K562 (cell line): ENCODE results near the gene HGFAC. TPM values are rescaled to one million over a fixed set of nuclear protein-coding genes. Genes with fewer than 3 reads are reported as not detected.

Experiments
- ATAC-seq: fragments of 200-7000 bp; cut with Tn5 transposase; 3 replicates; pipeline ENCODE4 v1.9.1; 2020; ENCODE audit warnings: moderate library complexity
- BruUV-seq: library from RNA; stranded (reverse); fragments of 400-500 nt; replicated peaks from 2 replicates; lab custom pipeline; 2021; lab: Mats Ljungman, UMichigan
- CTCF ChIA-PET: fragments of 300-600 bp; formaldehyde crosslinking; extraction: SDS; loops from one replicate; lab custom pipeline; 2021; ENCODE audit warnings: low intra/inter-chr PET ratio; lab: Yijun Ruan, JAX
- POLR2A ChIA-PET: fragments of 300-600, 350-650 bp; sonication (Branson Sonifier 250); formaldehyde crosslinking; extraction: SDS; loops from one replicate; lab custom pipeline; 2021; ENCODE audit warnings: antibody characterized with exemption, inconsistent platforms; lab: Yijun Ruan, JAX
- DNase-seq, 4 experiments: peaks; one replicate each; pipeline versions ENCODE4 v3.0.0 to v3.0.0-alpha.2; 2011 to 2018; ENCODE audit warnings: low spot score in 3 of 4, mixed read lengths in 3 of 4; ENCODE audit errors: extremely low read depth in 1 of 4
- FAIRE-seq: peaks from 2 replicates; lab custom pipeline; 2011; peaks lifted over from hg19 to GRCh38; lab: Jason Lieb, UNC
- H2AFZ ChIP-seq: 2 replicates; pipeline ENCODE4 v1.6.0; 2011; ENCODE audit warnings: low read depth, low read length, control low read depth, inconsistent platforms
- H3K27ac ChIP-seq: fragments of 200-600 bp; 3 replicates; pipeline ENCODE4 v1.8.0; 2011; ENCODE audit warnings: low read depth, mild to moderate bottlenecking, control low read depth, inconsistent platforms, low read length, moderate library complexity, mixed read lengths; ENCODE audit errors: extremely low read depth
- H3K27me3 ChIP-seq, 2 experiments: fragments of 300-600 bp in 1 of 2; 2 replicates in 1 of 2; 3 replicates in 1 of 2; pipeline versions ENCODE4 v1.6.0 to v1.8.0; 2011; ENCODE audit warnings: inconsistent platforms in 2 of 2, low read length in 2 of 2, mild to moderate bottlenecking in 1 of 2, mixed read lengths in 1 of 2, moderate library complexity in 1 of 2; ENCODE audit not compliant: control insufficient read depth in 2 of 2, insufficient read depth in 2 of 2
- H3K36me3 ChIP-seq: fragments of 300-600 bp; 3 replicates; pipeline ENCODE4 v1.8.0; 2011; ENCODE audit warnings: mild to moderate bottlenecking, low read length, inconsistent platforms; ENCODE audit not compliant: control insufficient read depth, insufficient read depth
- H3K4me1 ChIP-seq, 2 experiments: fragments of 200-600 bp in 1 of 2; replicated peaks in 1 of 2; 2 replicates in 1 of 2; 3 replicates in 1 of 2; pipeline versions ENCODE4 v1.5.1 to v1.8.0; 2011; ENCODE audit warnings: inconsistent platforms in 2 of 2, low read length in 2 of 2, mild to moderate bottlenecking in 1 of 2, mixed read lengths in 1 of 2, moderate library complexity in 1 of 2; ENCODE audit not compliant: control insufficient read depth in 2 of 2, insufficient read depth in 2 of 2
- H3K4me2 ChIP-seq: 2 replicates; pipeline ENCODE4 v1.6.1; 2011; ENCODE audit warnings: low read length, control low read depth, inconsistent platforms, mixed read lengths; ENCODE audit not compliant: insufficient read depth
- H3K4me3 ChIP-seq: fragments of 200-600 bp; sonication (generic), shearing (Covaris generic); 2 replicates; pipeline ENCODE4 v1.5.1; 2016; ENCODE audit warnings: control low read depth, inconsistent platforms
- H3K79me2 ChIP-seq: fragments of 200-600 bp; 3 replicates; pipeline ENCODE4 v1.8.0; 2011; ENCODE audit warnings: low read length, inconsistent platforms; ENCODE audit not compliant: control insufficient read depth, insufficient read depth
- H3K9ac ChIP-seq, 2 experiments: 2 replicates each; pipeline versions ENCODE4 v1.6.0 to v1.6.1; 2011; ENCODE audit warnings: low read depth in 2 of 2, low read length in 2 of 2, control low read depth in 1 of 2, inconsistent platforms in 1 of 2, mild to moderate bottlenecking in 1 of 2, mixed read lengths in 1 of 2; ENCODE audit not compliant: insufficient read depth in 1 of 2
- H3K9me1 ChIP-seq: one replicate; pipeline ENCODE4 v1.6.0; 2011; ENCODE audit warnings: inconsistent platforms, mild to moderate bottlenecking, low read length, moderate library complexity; ENCODE audit not compliant: control insufficient read depth, insufficient read depth
- H3K9me3 ChIP-seq: replicated peaks from 2 replicates; pipeline ENCODE4 v1.5.1; 2011; ENCODE audit warnings: low read depth, low read length, inconsistent platforms; ENCODE audit not compliant: control insufficient read depth, insufficient read depth
- H4K20me1 ChIP-seq: replicated peaks from 2 replicates; pipeline ENCODE4 v1.6.1; 2011; ENCODE audit warnings: low read length, inconsistent platforms, mixed read lengths; ENCODE audit not compliant: control insufficient read depth, insufficient read depth
- LARP7 ChIP-seq: fragments of 450-650 bp; IDR thresholded peaks from 2 replicates; pipeline ENCODE4 v1.6.1; 2016
- NFE2 ChIP-seq: IDR thresholded peaks from 2 replicates; pipeline ENCODE4 v1.6.1; 2014; ENCODE audit warnings: antibody characterized with exemption, low read depth
- PHB ChIP-seq: fragments of 250-450 bp; sonication (Bioruptor Pico); IDR thresholded peaks from 2 replicates; pipeline ENCODE4 v1.5.0; 2021
- PHB2 ChIP-seq: fragments of 450-650 bp; IDR thresholded peaks from 2 replicates; pipeline ENCODE4 v1.6.1; 2017; ENCODE audit warnings: low read depth
- SRF ChIP-seq, 2 experiments: fragments of 250-450, 450-650 bp in 1 of 2; sonication (Bioruptor Pico) in 1 of 2; sonication (generic) in 1 of 2; formaldehyde crosslinking; IDR thresholded peaks; 2 replicates each; pipeline versions ENCODE4 v1.5.0 to v1.5.1; 2020 to 2022; ENCODE audit warnings: mild to moderate bottlenecking in 1 of 2, missing genetic modification reagents in 1 of 2
- WGBS: fragments of 100-300 bp; shearing (Covaris generic); methylation state at CpG from one replicate; pipeline ENCODE4 v1.1.6; 2016; ENCODE audit warnings: low coverage, mixed read lengths; ENCODE audit not compliant: insufficient coverage; ENCODE audit errors: missing lambda C conversion rate; 5-methylcytosine and 5-hydroxymethylcytosine counted together
- in situ Hi-C: fragments of 300-500 bp; cut with MboI; formaldehyde crosslinking; loops from 4 replicates; pipeline ENCODE4 v1.15.0; 2018; ENCODE audit warnings: inconsistent platforms, mixed read lengths
- intact Hi-C: fragments of 100-400 bp; cut with micrococcal nuclease; formaldehyde crosslinking; loops from 2 replicates; pipeline ENCODE4 v1.14.2; 2022
- polyA plus RNA-seq, 8 experiments: library from polyadenylated mRNA; depleted of rRNA in 4 of 8; stranded (reverse) in 5 of 8; unstranded in 3 of 8; fragments of >200 nt; fragmentation: Nextera tagmentation in 2 of 8; fragmentation: Illumina TruSeq in 1 of 8; extraction: Ambion mirVana in 2 of 8; extraction: Trizol in 1 of 8; gene quantifications; 2 replicates each; pipeline versions ENCODE4 v1.2.1 to v1.2.3, GENCODE V29; 2011 to 2014; ENCODE audit warnings: inconsistent platforms in 1 of 8, missing spikeins in 1 of 8
- total RNA-seq, 7 experiments: library from RNA; depleted of rRNA in 6 of 7; stranded (reverse); fragments of >200 nt in 6 of 7; fragmentation: Illumina TruSeq in 2 of 7; extraction: Trizol in 2 of 7; gene quantifications; 2 replicates each; pipeline versions ENCODE4 v1.2.1 to v1.2.3, GENCODE V29; 2011 to 2021; ENCODE audit warnings: low replicate concordance in 1 of 7
- TF ChIP-seq, protein P1 (sequence below): sonication (generic); formaldehyde crosslinking; IDR thresholded peaks from 2 replicates; pipeline ENCODE4 v1.9.0; 2022; ENCODE audit warnings: mild to moderate bottlenecking, missing genetic modification reagents
- TF ChIP-seq, protein P2 (sequence below): fragments of 250-450 bp; sonication (Bioruptor Pico); IDR thresholded peaks from 2 replicates; pipeline ENCODE4 v1.8.0; 2022; ENCODE audit warnings: moderate library complexity, mild to moderate bottlenecking, inconsistent platforms
- TF ChIP-seq, protein P3 (sequence below): fragments of 250-450 bp; sonication (Bioruptor Pico); IDR thresholded peaks from 2 replicates; pipeline ENCODE4 v1.5.1; 2021; ENCODE audit warnings: mild to moderate bottlenecking
- TF ChIP-seq, protein P4 (sequence below): fragments of 200-800 bp; sonication (Bioruptor generic); IDR thresholded peaks from 2 replicates; pipeline ENCODE4 v1.6.1; 2017; ENCODE audit warnings: missing genetic modification characterization, missing compliant biosample characterization
- TF ChIP-seq, protein P5 (sequence below): sonication (generic); formaldehyde crosslinking; IDR thresholded peaks from 2 replicates; pipeline ENCODE4 v1.9.0; 2022; ENCODE audit warnings: mild to moderate bottlenecking, missing genetic modification reagents

The HGFAC gene
- total and polyA plus RNA-seq, 9 of the 15 experiments (the other 6 are each of a cell fraction or from before 2014, with no cell fraction given) = 0.13 TPM; not detected in 8

DNA sequence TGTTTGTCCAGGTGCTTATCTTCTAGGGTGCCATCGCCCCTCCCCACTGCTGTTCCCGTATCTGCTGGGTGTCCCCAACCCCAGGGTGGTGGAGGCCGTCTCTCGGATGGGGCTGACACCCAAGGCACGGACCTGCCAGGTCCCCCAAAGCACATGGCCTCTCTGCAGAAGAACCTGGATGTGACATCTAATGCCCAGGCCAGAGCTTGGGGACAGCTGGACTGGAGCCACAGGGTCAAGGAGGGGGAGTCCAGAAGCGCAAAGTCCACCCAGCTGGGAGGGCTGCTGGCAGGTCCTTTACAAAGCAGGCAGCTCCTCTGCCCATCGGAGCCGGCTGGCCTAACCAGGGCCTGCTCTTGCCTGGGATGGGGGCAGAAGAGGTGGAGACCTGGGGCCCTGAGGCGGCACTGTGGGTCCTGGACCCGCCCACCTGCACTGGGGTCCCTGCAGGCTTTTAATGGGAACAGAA, 20.6 kb downstream of the HGFAC start:
- no peak overlapping the region for H3K4me2 ChIP-seq

DNA sequence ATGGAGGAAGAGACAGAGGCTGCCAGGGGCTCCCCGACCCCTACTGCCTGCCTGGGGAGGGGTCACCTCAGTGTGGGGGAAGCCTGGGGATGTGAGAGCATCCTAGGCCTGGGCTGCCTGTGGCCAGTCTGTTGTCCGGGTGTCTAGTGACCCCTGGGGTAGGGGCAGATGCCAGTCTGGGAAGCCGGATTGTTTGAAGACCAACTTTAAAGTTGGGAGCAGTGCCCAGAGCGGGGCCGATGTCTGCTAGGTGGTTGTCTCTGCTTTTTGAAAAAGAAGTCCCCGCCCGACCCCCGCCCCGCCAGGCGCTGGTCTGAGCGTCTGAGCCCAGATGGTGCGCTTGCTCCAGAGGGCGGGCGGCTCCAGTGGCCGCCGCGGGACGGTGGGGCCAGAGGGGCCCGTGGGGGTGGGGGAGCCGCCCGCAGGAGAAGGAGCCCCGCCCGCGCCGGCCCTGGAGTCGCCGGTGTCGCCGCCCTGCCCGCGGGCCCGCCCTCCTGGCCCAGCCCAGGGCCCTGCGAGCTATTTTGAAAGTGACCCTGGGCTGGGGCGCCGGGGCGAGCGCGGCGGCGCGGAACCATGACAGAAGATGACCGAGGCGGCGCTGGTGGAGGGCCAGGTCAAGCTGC, 21.1 kb downstream of the HGFAC start, which contains the start of gene DOK7:
DOK7 (plus strand) TSS at position 517 of the 626 bp plus-strand sequence; CDS start at position 587, 70 bp downstream.
- intact Hi-C loops (no loop called here), in situ Hi-C loops (no loop called here)
- Histone ChIP-seq H3K4me2 (no peak within 1 kb of the TSS), H2AFZ (no peak within 1 kb of the TSS), H3K9ac (no peak within 1 kb of the TSS; a peak in 1 of 4 replicates), H3K27me3 (peaks cover 29 to 65% of the 10 kb centered on the region in 2 experiments), H4K20me1 (peaks cover 12% of the 10 kb centered on the region; the same call in 1 of the 2 replicates), H3K9me3 (no peaks in the 10 kb centered on the region; the same call in 1 of the 2 replicates), H3K36me3 (no peaks in the 10 kb centered on the region), H3K79me2 (no peaks in the 10 kb centered on the region), H3K27ac (no peak within 1 kb of the TSS), H3K4me1 (peaks cover 0 to 34% of the 10 kb centered on the region in 2 experiments; a peak in 2 of 5 replicates), H3K9me1 (peaks cover 2% of the 10 kb centered on the region), H3K4me3 (no peak within 1 kb of the TSS)
- CTCF ChIA-PET = no interaction called here
- POLR2A ChIA-PET = interaction anchor here (1.3 kb wide), 1 partner anchor 327 kb away, joined by 4 read pairs; no protein-coding TSS in a partner anchor
- FAIRE-seq (no peak), ATAC-seq (peak; percentile 80), DNase-seq (peak in 3 of 4 experiments; percentile 29 to 85 (median 81))
- 2% methylated on average over 13 of the region's 44 CpGs for WGBS
- BruUV-seq = no TSS peak
- TF ChIP-seq PHB (no peak), PHB2 (no peak), SRF (CRISPR knock-in tag; IDR thresholded peaks at IDR 0.05) (no peak), LARP7 (no peak)
- TF ChIP-seq, protein P1, sequence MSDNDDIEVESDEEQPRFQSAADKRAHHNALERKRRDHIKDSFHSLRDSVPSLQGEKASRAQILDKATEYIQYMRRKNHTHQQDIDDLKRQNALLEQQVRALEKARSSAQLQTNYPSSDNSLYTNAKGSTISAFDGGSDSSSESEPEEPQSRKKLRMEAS (CRISPR knock-in tag) = no peak
- TF ChIP-seq, protein P2, sequence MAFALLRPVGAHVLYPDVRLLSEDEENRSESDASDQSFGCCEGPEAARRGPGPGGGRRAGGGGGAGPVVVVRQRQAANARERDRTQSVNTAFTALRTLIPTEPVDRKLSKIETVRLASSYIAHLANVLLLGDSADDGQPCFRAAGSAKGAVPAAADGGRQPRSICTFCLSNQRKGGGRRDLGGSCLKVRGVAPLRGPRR (CRISPR knock-in tag) = no peak
- TF ChIP-seq, protein P3, sequence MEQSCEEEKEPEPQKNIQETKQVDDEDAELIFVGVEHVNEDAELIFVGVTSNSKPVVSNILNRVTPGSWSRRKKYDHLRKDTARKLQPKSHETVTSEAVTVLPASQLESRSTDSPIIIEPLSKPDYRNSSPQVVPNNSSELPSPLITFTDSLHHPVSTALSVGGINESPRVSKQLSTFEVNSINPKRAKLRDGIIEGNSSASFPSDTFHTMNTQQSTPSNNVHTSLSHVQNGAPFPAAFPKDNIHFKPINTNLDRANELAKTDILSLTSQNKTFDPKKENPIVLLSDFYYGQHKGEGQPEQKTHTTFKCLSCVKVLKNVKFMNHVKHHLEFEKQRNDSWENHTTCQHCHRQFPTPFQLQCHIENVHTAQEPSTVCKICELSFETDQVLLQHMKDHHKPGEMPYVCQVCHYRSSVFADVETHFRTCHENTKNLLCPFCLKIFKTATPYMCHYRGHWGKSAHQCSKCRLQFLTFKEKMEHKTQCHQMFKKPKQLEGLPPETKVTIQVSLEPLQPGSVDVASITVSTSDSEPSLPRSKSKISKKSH = no peak
- TF ChIP-seq, protein P4, sequence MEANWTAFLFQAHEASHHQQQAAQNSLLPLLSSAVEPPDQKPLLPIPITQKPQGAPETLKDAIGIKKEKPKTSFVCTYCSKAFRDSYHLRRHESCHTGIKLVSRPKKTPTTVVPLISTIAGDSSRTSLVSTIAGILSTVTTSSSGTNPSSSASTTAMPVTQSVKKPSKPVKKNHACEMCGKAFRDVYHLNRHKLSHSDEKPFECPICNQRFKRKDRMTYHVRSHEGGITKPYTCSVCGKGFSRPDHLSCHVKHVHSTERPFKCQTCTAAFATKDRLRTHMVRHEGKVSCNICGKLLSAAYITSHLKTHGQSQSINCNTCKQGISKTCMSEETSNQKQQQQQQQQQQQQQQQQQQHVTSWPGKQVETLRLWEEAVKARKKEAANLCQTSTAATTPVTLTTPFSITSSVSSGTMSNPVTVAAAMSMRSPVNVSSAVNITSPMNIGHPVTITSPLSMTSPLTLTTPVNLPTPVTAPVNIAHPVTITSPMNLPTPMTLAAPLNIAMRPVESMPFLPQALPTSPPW (CRISPR knock-in tag) = peak; percentile 18; the same call in 1 of the 2 replicates

More for the DNA sequence above, 20.6 kb downstream of the HGFAC start:
- Histone ChIP-seq H3K9me1 (peaks cover 2% of the 10 kb centered on the region), H3K9me3 (no peaks in the 10 kb centered on the region), H4K20me1 (peaks cover 12% of the 10 kb centered on the region; the same call in 1 of the 2 replicates), H3K9ac (no peak overlapping the region; a peak in 1 of 4 replicates), H2AFZ (no peak overlapping the region), H3K4me1 (peaks cover 0 to 34% of the 10 kb centered on the region in 2 experiments; a peak in 2 of 5 replicates), H3K27ac (no peak overlapping the region)
- POLR2A ChIA-PET = interaction anchor here (1.3 kb wide), 1 partner anchor 326 kb away, joined by 4 read pairs; no protein-coding TSS in a partner anchor
- in situ Hi-C loops = no loop called here
- no peak for ATAC-seq
- 0% methylated on average over 10 of the region's 10 CpGs for WGBS
- BruUV-seq = no TSS peak
- DNase-seq = no peak
- intact Hi-C loops = no loop called here
- no peak for TF ChIP-seq NFE2
- TF ChIP-seq, protein P5, sequence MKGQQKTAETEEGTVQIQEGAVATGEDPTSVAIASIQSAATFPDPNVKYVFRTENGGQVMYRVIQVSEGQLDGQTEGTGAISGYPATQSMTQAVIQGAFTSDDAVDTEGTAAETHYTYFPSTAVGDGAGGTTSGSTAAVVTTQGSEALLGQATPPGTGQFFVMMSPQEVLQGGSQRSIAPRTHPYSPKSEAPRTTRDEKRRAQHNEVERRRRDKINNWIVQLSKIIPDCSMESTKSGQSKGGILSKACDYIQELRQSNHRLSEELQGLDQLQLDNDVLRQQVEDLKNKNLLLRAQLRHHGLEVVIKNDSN = peak; percentile 13; the same call in 1 of the 2 replicates
- TF ChIP-seq, all 486 proteins: peak for 1
- no peaks in the 10 kb centered on the region for H3K79me2 ChIP-seq
- H3K27me3 ChIP-seq = peaks cover 29 to 66% of the 10 kb centered on the region in 2 experiments
- H3K4me3 ChIP-seq = no peak overlapping the region
- FAIRE-seq = no peak
- CTCF ChIA-PET = no interaction called here
- no peaks in the 10 kb centered on the region for H3K36me3 ChIP-seq
